DOHH2 (cell line): Measurements from ENCODE around the gene KDM7A.

Source experiments
- CTCF ChIP-seq: fragments of 200-600 bp; sonication (generic); IDR thresholded peaks from one replicate; pipeline ENCODE4 v1.5.1; 2014; ENCODE audit warnings: antibody characterized with exemption, mild to moderate bottlenecking, low read depth, low read length; ENCODE audit not compliant: poor library complexity, severe bottlenecking
- EZH2phosphoT487 ChIP-seq: fragments of 200-600 bp; sonication (generic); IDR thresholded peaks from 2 replicates; pipeline ENCODE4 v1.6.1; 2017; ENCODE audit warnings: borderline replicate concordance, mild to moderate bottlenecking, antibody characterized with exemption, low read length, moderate library complexity, mixed read lengths

- no peak for TF ChIP-seq CTCF
- no peak for TF ChIP-seq EZH2phosphoT487
Measured at GRCh38 chr7:140039066-140039465, 137.7 kb downstream of the KDM7A start.
